Activated CD8-positive, alpha-beta memory T cell treated with anti-CD3 and anti-CD28 coated beads, Interleukin-2, amount 50 U/mL, for 48 hours (primary cell): Measurements from ENCODE around the gene LRSAM1.

Experiments
- DNase-seq: peaks from one replicate; pipeline ENCODE4 v3.0.0-alpha.2; 2020

Gene LRSAM1

GRCh38 chr9:127450830-127451607, at the start of gene LRSAM1, which contains the start of gene RPL12:
Gene LRSAM1 (plus strand): TSS chr9:127451510. CDS start chr9:127454528, 3,018 bp downstream.
Gene RPL12 (minus strand): TSS chr9:127451406. CDS start chr9:127451317, 89 bp downstream.
- DNase-seq: peak; percentile 100

GRCh38 chr9:127402401-127403090, 48.8 kb upstream of the LRSAM1 start:
- DNase-seq: no peak

GRCh38 chr9:127403507-127404192, 47.7 kb upstream of the LRSAM1 start:
- no peak for DNase-seq

GRCh38 chr9:127404631-127405030, 46.7 kb upstream of the LRSAM1 start:
- DNase-seq: no peak

- no peak for DNase-seq
Measured at GRCh38 chr9:127405344-127406125, 45.8 kb upstream of the LRSAM1 start.

GRCh38 chr9:127406799-127407491, 44.4 kb upstream of the LRSAM1 start:
- DNase-seq: no peak

- no peak for DNase-seq
Measured at GRCh38 chr9:127407492-127407843, 43.8 kb upstream of the LRSAM1 start.

GRCh38 chr9:127411122-127411521, 40.2 kb upstream of the LRSAM1 start:
- no peak for DNase-seq

GRCh38 chr9:127415141-127415540, 36.2 kb upstream of the LRSAM1 start:
- no peak for DNase-seq

- DNase-seq: no peak
Measured at GRCh38 chr9:127415657-127416056, 35.7 kb upstream of the LRSAM1 start.

GRCh38 chr9:127417131-127418036, 33.9 kb upstream of the LRSAM1 start:
- DNase-seq: no peak

- DNase-seq: no peak
Measured at GRCh38 chr9:127418037-127418471, 33.3 kb upstream of the LRSAM1 start.

GRCh38 chr9:127419348-127419747, 32.0 kb upstream of the LRSAM1 start:
- no peak for DNase-seq

GRCh38 chr9:127421057-127421456, 30.3 kb upstream of the LRSAM1 start:
- DNase-seq: no peak

- DNase-seq: no peak
Measured at GRCh38 chr9:127422133-127422782, 29.1 kb upstream of the LRSAM1 start.

- no peak for DNase-seq
Measured at GRCh38 chr9:127422787-127423186, 28.5 kb upstream of the LRSAM1 start.

- DNase-seq: no peak
Measured at GRCh38 chr9:127423476-127423933, 27.8 kb upstream of the LRSAM1 start.

GRCh38 chr9:127423934-127424675, 27.2 kb upstream of the LRSAM1 start, which contains the start of gene ZNF79:
Gene ZNF79 (plus strand): TSS chr9:127424382. CDS start chr9:127424788, 406 bp downstream.
- peak; percentile 97 for DNase-seq

GRCh38 chr9:127424676-127424999, 26.7 kb upstream of the LRSAM1 start:
- no peak for DNase-seq

GRCh38 chr9:127426756-127427155, 24.6 kb upstream of the LRSAM1 start:
- DNase-seq: no peak
